Measurements from ENCODE around the gene CHRNE.
A peak's percentile ranks its signal among the peaks of the same experiment; 100 is the strongest.
"Not testable (repeated sequence)": the region's sequence is repeated elsewhere in the genome, so short reads cannot be mapped to it uniquely, and the experiment has no call there.

The CHRNE gene

GRCh38 chr17:4908711-4909496 lies 6.0 kb upstream of the CHRNE start:
- H3K4me1 ChIP-seq (ENCODE audit: low read length), result peaks cover 4% of the 10 kb centered on the region; the same call in 1 of the 2 replicates
- H3K79me2 ChIP-seq (ENCODE audit: low read length), result no peaks in the 10 kb centered on the region
- no peak overlapping the region for H3K9ac ChIP-seq (ENCODE audit: low read length)
- H3K27me3 ChIP-seq (ENCODE audit: low read depth, low read length), result no peaks in the 10 kb centered on the region
- peak overlapping the region; percentile 17; the same call in 1 of the 2 replicates for H3K4me2 ChIP-seq (ENCODE audit: low read length)
- no peak for TF ChIP-seq EZH2phosphoT487 (IDR thresholded peaks at IDR 0.05; ENCODE audit: low read depth)
- TF ChIP-seq, protein P1, sequence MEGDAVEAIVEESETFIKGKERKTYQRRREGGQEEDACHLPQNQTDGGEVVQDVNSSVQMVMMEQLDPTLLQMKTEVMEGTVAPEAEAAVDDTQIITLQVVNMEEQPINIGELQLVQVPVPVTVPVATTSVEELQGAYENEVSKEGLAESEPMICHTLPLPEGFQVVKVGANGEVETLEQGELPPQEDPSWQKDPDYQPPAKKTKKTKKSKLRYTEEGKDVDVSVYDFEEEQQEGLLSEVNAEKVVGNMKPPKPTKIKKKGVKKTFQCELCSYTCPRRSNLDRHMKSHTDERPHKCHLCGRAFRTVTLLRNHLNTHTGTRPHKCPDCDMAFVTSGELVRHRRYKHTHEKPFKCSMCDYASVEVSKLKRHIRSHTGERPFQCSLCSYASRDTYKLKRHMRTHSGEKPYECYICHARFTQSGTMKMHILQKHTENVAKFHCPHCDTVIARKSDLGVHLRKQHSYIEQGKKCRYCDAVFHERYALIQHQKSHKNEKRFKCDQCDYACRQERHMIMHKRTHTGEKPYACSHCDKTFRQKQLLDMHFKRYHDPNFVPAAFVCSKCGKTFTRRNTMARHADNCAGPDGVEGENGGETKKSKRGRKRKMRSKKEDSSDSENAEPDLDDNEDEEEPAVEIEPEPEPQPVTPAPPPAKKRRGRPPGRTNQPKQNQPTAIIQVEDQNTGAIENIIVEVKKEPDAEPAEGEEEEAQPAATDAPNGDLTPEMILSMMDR (IDR thresholded peaks at IDR 0.05; ENCODE audit: low read depth, low read length), result peak; percentile 57
- H4K20me1 ChIP-seq (ENCODE audit: insufficient read depth, low read length), result no peaks in the 10 kb centered on the region
- no peaks in the 10 kb centered on the region for H3K9me3 ChIP-seq (ENCODE audit: insufficient read depth, low read length)
- H3K4me3 ChIP-seq (ENCODE audit: low read length), result no peak overlapping the region
- H3K27ac ChIP-seq (ENCODE audit: low read length), result no peak overlapping the region
- H2AFZ ChIP-seq (ENCODE audit: low read depth, low read length), result 0 out of 2 replicates have a peak overlapping the region, but pooled peaks have one; percentile 15
- no peaks in the 10 kb centered on the region for H3K36me3 ChIP-seq (replicated peaks; ENCODE audit: low read depth, low read length)

DNA sequence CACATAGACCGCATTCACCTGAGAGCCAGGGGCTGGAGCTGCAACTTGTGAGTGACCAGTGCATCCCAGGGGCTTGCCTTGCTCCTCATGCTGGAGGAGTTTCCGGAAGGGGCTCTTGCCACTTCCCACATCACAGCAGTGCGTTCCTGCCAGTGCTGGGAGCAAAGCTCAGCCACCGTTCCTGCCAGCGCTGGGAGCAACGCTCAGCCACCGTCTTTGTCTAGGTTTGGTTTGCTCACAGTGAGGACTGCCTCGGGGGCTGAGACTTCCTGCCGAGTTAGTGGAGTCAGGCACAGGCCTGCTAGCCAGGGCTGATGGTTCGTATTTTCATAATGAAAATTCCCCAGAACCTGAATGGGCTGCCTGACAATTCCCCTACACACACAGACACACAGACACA lies 5.4 kb upstream of the CHRNE start:
- TF ChIP-seq EZH2phosphoT487 (IDR thresholded peaks at IDR 0.05; ENCODE audit: low read depth), result no peak
- TF ChIP-seq, protein P1 (IDR thresholded peaks at IDR 0.05; ENCODE audit: low read depth, low read length), result no peak
- Histone ChIP-seq H3K4me3 (ENCODE audit: low read length) (no peak overlapping the region), H3K9me3 (ENCODE audit: insufficient read depth, low read length) (no peaks in the 10 kb centered on the region), H3K36me3 (replicated peaks; ENCODE audit: low read depth, low read length) (no peaks in the 10 kb centered on the region), H3K4me2 (ENCODE audit: low read length) (no peak overlapping the region), H4K20me1 (ENCODE audit: insufficient read depth, low read length) (no peaks in the 10 kb centered on the region), H3K9ac (ENCODE audit: low read length) (no peak overlapping the region), H3K27me3 (ENCODE audit: low read depth, low read length) (no peaks in the 10 kb centered on the region), H3K79me2 (ENCODE audit: low read length) (no peaks in the 10 kb centered on the region), H3K4me1 (ENCODE audit: low read length) (peaks cover 9% of the 10 kb centered on the region), H2AFZ (ENCODE audit: low read depth, low read length) (no peak overlapping the region), H3K27ac (ENCODE audit: low read length) (no peak overlapping the region)

DNA sequence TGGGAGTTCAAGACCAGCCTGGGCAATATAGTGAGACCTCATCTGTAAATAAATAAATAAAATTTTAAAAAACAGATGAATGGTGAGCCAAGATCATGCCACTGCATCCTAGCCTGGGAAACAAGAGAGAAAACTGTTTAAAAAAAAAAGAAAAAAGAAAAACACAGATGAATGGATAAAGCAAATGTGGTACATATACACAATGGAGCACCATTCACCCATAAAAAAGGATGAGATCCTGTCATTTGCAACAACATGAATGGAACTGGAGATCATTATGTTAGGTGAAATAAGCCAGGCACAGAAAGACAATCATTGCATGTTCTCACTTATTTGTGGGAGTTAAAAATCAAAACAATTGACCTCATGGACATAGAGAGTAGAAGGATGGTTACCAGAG lies 3.7 kb upstream of the CHRNE start:
- not testable (repeated sequence) for H3K36me3 ChIP-seq (replicated peaks; ENCODE audit: low read depth, low read length); H2AFZ ChIP-seq (ENCODE audit: low read depth, low read length); H3K27ac ChIP-seq (ENCODE audit: low read length); H3K79me2 ChIP-seq (ENCODE audit: low read length); H3K9me3 ChIP-seq (ENCODE audit: insufficient read depth, low read length); H4K20me1 ChIP-seq (ENCODE audit: insufficient read depth, low read length); H3K9ac ChIP-seq (ENCODE audit: low read length); H3K27me3 ChIP-seq (ENCODE audit: low read depth, low read length); H3K4me2 ChIP-seq (ENCODE audit: low read length); H3K4me3 ChIP-seq (ENCODE audit: low read length)
- peaks cover 15% of the 10 kb centered on the region for H3K4me1 ChIP-seq (ENCODE audit: low read length)

DNA sequence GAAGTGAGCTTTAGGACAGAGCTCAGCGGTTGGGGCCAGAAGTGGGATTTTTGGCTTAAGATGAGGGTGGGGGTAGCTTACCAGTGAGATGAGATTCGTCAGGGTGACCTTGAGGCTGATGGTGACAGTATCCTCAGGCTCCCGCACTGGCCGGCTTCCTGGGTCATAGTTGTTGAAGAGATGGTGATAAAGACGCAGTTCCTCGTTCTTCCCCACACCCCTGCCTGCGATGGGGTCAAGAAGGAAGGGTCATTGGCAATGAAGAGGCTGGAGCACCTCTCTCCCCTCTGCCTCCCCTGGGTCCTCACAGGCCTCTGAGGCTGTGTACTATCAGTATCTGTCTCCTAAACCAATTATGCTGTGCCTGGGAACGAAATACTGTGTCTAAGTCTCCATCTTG lies 358 bp downstream of the CHRNE start:
- no peak overlapping the region for H3K4me2 ChIP-seq (ENCODE audit: low read length)
- H3K4me1 ChIP-seq (ENCODE audit: low read length), result peaks cover 15% of the 10 kb centered on the region
- no peaks in the 10 kb centered on the region for H4K20me1 ChIP-seq (ENCODE audit: insufficient read depth, low read length)
- no peaks in the 10 kb centered on the region for H3K27me3 ChIP-seq (ENCODE audit: low read depth, low read length)
- H3K9ac ChIP-seq (ENCODE audit: low read length), result no peak overlapping the region
- H3K9me3 ChIP-seq (ENCODE audit: insufficient read depth, low read length), result no peaks in the 10 kb centered on the region
- no peak for TF ChIP-seq EZH2phosphoT487 (IDR thresholded peaks at IDR 0.05; ENCODE audit: low read depth)
- TF ChIP-seq, protein P1 (IDR thresholded peaks at IDR 0.05; ENCODE audit: low read depth, low read length), result no peak
- no peaks in the 10 kb centered on the region for H3K79me2 ChIP-seq (ENCODE audit: low read length)
- no peak overlapping the region for H2AFZ ChIP-seq (ENCODE audit: low read depth, low read length)
- H3K27ac ChIP-seq (ENCODE audit: low read length), result no peak overlapping the region
- no peak overlapping the region for H3K4me3 ChIP-seq (ENCODE audit: low read length)
- no peaks in the 10 kb centered on the region for H3K36me3 ChIP-seq (replicated peaks; ENCODE audit: low read depth, low read length)

Measured in OCI-LY3 (cell line).